HS-27A (cell line): Measurements from ENCODE around the gene SUSD6.

Experiments used
- DNase-seq: peaks from one replicate; pipeline ENCODE4 v3.0.0-alpha.2; 2012; ENCODE audit warnings: low read depth, missing footprints

The SUSD6 gene

GRCh38 chr14:69760810-69761209, 149.4 kb downstream of the SUSD6 start:
- no peak for DNase-seq

GRCh38 chr14:69763761-69764510, 152.5 kb downstream of the SUSD6 start:
- DNase-seq, result no peak
